ENCODE data around the gene CRMP1.

GRCh38 chr4:5905714-5906113 is 12.8 kb upstream of the CRMP1 start:
- TF ChIP-seq SIN3A (IDR thresholded peaks at IDR 0.05; ENCODE audit: borderline replicate concordance, insufficient read depth, low read length) (no peak), REST (IDR thresholded peaks at IDR 0.05; ENCODE audit: insufficient read depth in 1 of 2, low read depth in 2 of 2, low read length in 2 of 2) (no peak), TAF1 (IDR thresholded peaks at IDR 0.05; ENCODE audit: borderline replicate concordance, insufficient read depth, low read length) (no peak), POLR2AphosphoS5 (IDR thresholded peaks at IDR 0.05; ENCODE audit: low read depth, low read length) (no peak), FOXP2 (optimal IDR thresholded peaks at IDR 0.05; ENCODE audit: borderline replicate concordance, extremely low read depth, extremely low read length, insufficient read depth) (no peak)
